HuH-7 (cell line): ENCODE results near the gene CYREN.
"Not testable (repeated sequence)": the region's sequence is repeated elsewhere in the genome, so short reads cannot be mapped to it uniquely, and the experiment has no call there.

Experiments used
- DNase-seq: peaks from one replicate; pipeline ENCODE4 v3.0.0; 2011; ENCODE audit warnings: low spot score

CYREN gene

DNA sequence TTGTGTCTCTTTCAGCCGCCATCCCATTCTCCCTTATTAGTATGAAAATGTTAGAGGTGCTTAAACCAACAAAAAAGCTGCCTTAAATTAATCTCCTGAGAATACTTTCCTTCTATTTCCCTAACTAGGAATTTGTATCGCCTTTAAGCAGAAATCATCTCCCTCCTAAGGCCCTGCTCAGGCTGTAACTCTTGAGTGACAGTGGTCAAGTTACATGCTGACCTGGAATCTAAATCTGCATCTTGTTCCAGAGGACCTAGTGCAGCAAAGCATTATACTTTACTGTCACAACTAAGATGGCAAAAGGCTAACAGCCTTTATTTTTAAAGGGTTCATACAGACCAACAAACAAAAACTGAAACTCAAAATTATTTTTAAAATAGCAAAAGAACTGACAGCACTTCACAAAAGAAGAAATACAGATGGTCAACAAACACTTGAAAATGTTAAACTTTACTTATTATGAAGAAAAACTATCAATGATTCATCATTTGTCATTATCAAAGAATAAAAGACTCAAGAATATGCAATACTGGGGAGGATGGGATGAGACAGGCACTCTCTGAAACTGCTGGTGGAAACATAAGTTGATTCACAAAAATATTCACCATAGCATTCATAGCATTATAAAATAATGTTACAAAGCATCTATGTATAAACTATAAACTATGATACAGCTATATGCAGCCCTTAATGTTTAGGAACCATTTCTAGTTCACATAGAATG lies 11.0 kb downstream of the CYREN start:
- no peak for DNase-seq

DNA sequence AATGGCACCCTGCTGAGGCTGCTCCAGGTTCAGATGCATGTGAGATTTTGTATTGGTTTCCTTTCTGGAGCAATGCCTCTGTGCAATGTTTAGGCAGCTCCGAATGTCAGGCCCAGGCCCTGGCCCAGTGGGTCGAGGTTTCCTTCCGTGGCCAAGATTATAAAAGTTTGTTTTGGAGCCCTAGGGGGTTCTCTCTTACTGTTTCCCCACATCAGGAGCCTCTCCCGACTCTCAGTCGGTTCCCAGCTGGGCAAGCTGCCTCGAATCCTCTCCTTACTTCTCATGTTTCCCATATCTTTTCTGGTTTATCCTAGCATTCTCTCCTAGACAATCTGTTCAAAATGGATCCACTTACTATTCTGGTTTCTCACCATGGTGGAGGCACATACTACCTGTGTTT lies 11.6 kb downstream of the CYREN start:
- no peak for DNase-seq

DNA sequence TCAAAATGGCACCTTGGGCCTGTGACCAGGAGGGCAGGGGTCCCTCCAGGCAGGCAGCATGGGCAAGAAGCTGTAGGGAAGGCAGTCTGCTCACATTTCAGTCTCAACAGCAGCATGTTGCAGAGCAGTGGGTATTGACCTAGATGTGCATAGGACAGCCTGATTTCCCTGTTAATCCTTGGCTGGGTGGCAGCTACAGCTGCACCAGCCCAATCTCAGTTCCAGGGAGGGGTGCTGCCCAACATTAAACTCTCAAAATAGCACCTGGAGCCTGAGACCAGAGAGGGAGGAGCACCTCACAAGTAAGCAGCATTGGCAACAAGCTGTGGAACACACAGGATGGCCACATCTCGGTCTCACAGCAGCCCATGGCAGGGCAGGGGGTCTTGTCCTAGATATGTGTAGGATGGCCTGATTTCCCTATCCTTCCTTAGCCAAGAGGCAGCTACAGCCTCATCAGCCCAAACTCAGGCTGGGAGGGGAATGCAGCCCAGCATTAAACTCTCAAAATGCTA lies 12.3 kb downstream of the CYREN start:
- DNase-seq: no peak

DNA sequence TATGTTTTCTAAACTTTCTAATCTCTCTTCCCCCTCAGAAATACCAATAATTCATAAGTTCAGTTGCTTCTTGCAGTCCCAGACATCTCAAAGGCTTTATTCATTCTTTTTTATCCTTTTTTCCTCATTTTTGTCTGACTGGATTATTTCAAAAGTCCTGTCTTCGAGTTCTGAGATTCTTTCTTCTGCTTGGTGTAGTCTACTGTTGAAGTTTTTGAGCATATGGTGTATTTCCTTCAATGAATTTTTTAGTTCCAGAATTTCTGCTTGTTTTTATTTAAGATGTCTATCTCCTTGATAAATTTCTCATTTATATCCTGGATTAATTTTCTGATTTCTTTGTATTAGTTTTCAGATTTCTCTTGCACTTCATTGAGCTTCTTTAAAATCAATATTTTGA lies 14.2 kb downstream of the CYREN start:
- no peak for DNase-seq

DNA sequence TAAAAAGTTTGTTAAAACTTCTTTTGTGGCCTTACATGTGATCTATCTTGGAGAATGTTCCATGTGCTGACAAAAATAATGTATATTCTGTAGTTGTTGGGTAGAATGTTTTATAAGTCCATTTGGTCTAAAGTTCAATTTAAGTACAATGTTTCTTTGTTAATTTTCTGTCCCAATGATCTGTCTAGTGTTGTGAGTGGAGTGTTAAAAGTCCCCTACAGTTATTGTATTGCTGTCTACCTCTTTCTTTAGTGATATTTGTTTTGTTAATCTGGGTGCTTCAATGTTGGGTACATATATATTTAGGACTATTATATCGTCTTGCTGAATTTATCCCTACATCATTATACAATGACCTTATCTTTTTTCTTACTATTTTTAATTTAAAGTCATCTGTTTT lies 15.8 kb downstream of the CYREN start:
- no peak for DNase-seq

DNA sequence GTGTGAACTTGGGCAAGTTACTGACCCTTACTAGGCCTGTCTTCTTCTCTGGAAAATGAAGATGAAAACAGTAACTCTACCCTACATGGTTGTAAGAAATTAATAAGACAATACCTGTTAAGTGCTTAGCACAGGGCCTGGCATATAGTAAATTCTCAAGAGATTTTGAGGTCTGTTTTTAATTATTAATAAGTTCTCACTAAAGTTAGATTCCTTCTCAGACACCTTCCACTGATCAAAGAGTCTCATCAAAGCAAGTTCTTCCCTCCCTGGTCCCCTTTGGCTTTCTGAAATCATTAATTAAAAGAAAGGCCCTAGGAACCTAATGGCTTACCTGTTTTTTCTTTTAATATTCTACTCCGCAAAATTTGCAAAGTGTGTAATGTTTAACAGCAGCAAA lies 18.1 kb downstream of the CYREN start:
- DNase-seq: no peak

DNA sequence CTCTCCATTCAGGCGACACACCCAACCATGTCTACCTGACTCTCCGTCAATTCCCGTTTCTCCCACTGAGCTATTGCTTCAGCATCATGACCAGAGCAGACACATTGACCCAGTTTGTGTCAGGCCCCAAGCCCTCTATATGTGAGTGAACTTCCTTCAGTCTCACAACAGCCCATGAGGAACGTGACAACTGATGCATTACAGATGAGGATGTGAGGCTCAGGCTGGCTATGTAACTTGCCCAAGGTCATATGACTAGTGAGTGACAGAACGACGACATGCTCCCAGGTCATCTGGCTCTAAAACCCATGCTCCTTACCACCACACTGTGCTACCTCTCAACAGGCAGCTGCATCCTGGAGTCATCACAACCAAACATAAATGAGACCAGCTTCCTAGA lies 19.0 kb downstream of the CYREN start:
- no peak for DNase-seq

DNA sequence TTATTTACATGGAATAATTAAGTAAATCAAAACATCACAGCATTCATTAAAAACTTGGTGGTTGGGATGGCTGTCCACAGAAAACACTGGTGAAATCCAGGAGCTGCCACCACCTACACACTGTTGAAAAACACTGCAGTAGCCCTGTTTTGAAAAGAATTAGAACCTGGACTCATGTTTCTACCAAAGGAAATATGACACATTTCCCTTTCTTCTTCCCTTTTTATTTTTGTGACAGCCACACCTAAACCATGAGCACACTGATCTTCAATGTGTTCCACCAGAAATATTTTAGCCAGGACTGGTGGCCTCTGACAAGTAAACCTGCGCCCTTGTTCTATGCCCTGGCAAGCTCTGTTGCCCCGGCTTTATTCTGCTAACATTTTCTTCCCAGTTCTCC lies 19.4 kb downstream of the CYREN start:
- no peak for DNase-seq

DNA sequence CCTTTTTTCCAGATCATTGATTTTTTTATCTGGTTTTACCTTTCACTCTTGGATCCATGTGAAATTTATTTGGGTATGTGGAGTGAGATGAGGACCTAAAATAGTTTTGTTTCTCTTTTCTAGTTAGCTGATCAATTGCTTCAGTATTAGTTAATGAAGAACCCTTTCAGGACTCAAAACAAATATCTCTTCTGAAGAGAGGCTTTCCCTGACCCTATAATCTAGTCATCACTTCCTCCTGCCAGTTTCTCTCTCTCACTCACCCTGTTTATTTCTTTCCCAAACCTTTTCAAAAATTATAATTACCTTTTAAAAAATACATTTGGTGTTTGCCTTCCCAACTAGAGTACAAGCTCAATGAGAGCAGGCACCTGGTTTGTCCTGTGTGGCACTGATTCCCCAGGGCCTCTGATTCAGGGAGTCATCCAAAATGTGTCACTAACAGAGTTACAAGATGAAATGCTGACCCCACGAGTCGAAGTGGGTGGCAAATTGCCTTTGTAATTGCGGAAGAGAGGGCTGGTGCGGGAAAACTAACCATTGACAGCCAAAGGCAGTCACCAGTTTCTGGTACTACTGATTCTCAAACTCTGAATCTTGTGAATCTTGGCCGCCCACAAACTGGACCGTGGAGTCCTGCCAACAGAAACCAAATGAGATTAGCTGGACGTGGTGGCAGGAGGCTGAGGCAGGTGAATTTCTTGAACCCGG lies 20.3 kb downstream of the CYREN start:
- DNase-seq: no peak

DNA sequence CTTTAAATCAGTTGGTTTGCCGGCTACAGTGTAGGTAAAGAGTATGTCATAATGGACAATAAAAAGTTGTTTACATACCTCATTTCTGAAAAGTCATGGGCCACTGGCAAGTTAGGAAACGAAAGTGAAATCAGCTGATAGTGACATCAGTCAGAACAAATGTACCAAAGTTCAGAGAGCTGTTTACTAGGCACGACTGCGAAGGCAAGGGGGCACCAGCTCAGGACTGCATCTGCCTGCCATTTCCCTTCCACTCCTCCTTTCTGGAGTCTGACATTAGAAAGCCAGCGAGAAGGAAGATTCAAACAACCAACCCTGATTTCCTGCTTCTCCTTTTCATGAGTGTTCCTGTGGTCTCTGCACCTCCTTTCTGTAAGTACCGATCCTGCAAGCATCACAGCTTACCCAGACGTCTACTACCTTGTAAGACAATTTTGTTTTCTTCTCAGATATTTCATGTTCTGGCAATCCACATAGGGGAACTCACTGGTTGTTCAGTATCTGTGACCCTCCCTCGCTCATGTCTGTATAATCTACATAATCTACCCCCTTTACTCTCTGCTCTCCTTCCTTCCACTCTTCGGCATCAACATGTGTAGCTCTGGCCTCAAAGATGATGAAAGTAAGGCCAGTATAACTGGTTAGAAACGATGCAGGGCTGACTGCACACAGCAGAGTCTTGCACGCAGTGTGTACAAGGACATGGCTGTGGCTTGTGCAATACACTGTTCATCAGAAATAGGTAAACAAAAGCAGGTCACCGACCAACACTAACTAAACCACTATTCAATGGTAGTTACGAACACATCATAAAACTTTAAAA lies 22.4 kb downstream of the CYREN start, which contains the start of gene TMEM140:
TMEM140 (plus strand) TSS at position 174 of the 823 bp plus-strand sequence. CDS start 16,370 bp downstream, outside the sequence.
- no peak for DNase-seq

DNA sequence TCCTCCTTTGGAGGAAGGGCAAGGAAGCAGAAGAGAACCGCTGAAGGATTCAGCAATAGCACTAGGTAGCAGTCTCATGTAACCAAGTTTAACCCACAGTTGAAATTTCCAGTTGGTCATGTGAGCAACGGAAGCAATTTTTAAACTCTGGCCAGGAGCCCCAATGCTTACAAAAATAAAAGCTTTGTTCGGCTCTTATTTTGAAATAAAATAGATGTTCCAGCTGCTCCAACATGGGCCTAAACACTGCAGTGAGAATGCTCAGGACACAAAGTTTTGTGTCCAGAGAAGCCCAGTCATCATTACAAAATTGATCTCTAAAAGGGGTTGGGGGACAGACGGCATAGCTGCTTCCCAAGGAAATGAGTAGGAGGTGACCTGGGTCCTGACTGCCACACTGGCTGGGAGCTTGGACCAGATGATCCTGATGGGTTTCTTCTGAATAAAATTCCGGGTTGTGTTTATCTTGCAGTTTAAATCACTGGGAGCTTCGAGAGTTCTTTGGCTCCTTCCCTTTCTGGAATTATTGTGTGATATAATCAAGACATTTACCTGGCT lies 23.1 kb downstream of the CYREN start:
- no peak for DNase-seq

DNA sequence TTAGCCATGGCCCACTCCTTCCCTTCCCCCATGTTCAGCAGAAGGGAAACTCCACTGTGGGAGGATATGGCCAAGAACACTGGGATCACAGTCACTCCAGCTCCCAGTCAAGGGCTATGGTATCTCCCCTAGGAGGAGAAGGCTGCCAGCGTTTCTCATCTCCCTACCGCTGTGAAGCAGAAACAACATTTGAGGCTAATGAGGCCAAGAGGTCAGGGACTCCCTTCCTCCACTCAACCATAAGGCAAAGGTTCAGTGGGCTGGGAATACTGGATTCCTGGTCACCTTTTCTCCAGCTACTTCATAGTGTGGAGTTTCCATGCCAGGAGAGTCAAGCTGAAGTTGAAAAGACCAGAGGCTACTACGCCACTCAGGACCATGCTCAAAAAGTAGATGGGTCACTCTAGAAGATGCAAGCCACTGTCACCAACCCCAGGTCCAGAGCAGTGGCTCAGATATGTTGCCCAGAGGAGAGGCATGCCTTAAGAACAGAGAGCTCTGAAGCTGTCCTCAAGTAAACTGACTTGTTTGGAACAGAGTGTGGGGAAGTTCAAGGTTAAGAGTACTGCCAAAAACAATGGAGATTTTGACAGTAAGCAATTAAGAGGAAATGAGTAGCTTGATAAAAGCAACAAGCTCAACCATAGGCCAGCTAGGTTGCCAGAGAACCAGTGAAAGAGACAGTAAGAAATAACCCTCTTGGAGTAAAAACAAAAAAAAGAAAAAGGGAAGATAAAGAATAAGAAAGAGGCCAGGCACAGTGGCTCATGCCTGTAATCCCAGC lies 26.4 kb downstream of the CYREN start:
- no peak for DNase-seq

DNA sequence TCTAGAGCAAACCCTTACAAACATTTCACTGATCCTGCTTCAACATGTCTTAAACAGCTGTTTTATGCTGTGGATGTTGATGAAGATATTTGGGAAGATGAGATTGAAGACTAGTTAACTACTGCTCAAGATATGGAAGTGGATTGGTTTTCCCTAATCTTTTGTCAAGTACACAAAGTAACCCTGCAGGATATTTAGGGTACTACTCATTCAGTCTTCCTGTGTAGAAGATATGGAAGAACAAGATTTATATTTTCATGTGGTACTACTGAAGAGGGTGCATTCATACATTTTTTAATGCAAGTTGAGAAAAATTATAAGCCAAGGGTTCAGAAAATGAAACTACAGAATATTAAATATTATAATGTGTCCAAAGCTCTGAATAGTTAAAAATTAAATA lies 40.9 kb downstream of the CYREN start:
- DNase-seq: no peak

DNA sequence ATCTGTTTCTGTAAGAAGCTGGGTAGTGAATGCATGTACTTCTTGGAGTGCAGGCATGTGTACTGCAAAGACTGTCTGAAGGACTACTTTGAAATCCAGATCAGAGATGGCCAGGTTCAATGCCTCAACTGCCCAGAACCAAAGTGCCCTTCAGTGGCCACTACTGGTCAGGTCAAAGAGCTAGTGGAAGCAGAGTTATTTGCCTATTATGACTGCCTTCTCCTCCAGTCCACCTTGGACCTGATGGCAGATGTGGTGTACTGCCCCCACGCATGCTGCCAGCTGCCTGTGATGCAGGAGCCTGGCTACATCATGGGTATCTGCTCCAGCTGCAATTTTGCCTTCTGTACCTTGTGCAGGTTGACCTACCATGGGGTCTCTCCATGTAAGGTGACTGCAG lies 41.6 kb downstream of the CYREN start:
- DNase-seq: no peak

DNA sequence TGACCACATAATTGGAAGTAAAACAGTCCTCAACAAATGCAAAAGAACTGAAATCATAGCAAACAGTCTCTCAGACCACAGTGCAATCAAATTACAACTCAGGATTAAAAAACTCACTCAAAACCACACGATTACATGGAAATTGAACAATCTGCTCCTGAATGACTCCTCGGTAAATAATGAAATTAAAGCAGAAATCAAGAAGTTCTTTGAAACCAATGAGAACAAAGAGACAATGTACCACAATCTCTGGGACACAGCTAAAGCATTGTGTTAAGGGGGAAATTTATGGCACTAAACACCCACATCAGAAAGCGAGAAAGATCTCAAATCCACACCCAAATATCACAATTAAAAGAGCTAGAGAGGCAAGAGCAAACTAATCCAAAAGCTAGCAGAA lies 45.9 kb downstream of the CYREN start:
- DNase-seq: not testable (repeated sequence)

DNA sequence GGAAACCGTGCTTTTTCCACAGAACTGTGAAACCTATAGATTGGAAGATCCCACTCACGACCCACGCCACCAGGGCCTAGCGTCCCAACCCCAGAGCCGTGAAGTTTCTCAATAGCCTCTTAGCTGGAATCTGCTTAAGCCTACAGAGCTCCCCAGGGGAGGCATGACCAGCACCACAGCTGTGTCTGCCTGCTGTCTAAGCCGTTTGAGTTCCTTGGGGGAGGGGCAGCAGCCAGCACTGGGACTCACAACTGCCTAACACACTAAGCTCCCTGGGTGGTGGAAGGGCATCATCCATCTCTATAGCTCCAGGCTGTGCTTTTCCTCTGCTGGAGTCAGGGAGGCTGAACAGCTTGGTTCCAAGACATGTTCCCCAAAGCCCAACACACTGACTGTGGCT lies 48.6 kb downstream of the CYREN start:
- no peak for DNase-seq

DNA sequence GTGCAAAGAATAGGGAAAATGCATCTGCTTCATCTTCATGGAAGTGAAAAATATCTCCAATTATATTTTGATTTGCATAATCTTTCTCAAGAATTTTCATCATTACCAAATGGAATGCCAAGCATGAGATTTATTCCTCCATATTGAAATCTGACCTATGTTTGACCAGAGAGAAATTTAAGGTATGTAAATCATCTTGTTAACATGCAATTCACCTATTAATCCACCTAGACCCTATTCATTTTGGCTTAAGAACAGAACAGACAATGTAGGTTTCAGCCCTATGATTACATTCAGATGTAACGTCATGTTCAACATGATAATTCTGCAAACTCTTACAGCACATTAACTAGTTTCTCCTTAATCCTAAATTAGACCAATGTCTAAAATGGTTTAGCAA lies 53.4 kb downstream of the CYREN start:
- no peak for DNase-seq
